HepG2 (cell line): ENCODE results near the gene WNT4. TPM values are rescaled to one million over a fixed set of nuclear protein-coding genes. Genes with fewer than 3 reads are reported as not detected.

ENCODE experiments used
- ATAC-seq: fragments of 200-7000 bp; cut with Tn5 transposase; 3 replicates; pipeline ENCODE4 v1.9.1; 2020; ENCODE audit warnings: mild to moderate bottlenecking, moderate library complexity
- BruUV-seq: library from RNA; stranded (reverse); fragments of 400-500 nt; replicated peaks from 2 replicates; lab custom pipeline; 2021; lab: Mats Ljungman, UMichigan
- CTCF ChIA-PET: fragments of 300-600 bp; formaldehyde crosslinking; extraction: SDS; loops from one replicate; lab custom pipeline; 2021; ENCODE audit warnings: low total read pairs, inconsistent platforms, low intra/inter-chr PET ratio; lab: Yijun Ruan, JAX
- POLR2A ChIA-PET: fragments of 350-600 bp; sonication (Branson Sonifier 250); formaldehyde crosslinking; loops from one replicate; lab custom pipeline; 2020; ENCODE audit warnings: antibody characterized with exemption, inconsistent platforms; lab: Yijun Ruan, JAX
- DNase-seq: peaks from one replicate; pipeline ENCODE4 v3.0.0-alpha.2; 2015; ENCODE audit warnings: low spot score
- FAIRE-seq: peaks from 3 replicates; lab custom pipeline; 2011; peaks lifted over from hg19 to GRCh38; lab: Jason Lieb, UNC
- H2AFZ ChIP-seq: one replicate; pipeline ENCODE4 v1.6.1; 2011; ENCODE audit warnings: low read length, inconsistent platforms
- H3K27ac ChIP-seq: fragments of 300-600 bp; 3 replicates; pipeline ENCODE4 v1.8.0; 2011; ENCODE audit warnings: mixed run types, mild to moderate bottlenecking, mixed read lengths, low read length, inconsistent platforms; ENCODE audit not compliant: insufficient read depth; ENCODE audit errors: extremely low read length
- H3K27me3 ChIP-seq, 2 experiments: fragments of 200-600 bp in 1 of 2; 2 replicates in 1 of 2; 3 replicates in 1 of 2; pipeline versions ENCODE4 v1.6.0 to v1.8.0; 2011; ENCODE audit warnings: low read length in 2 of 2, mild to moderate bottlenecking in 2 of 2, moderate library complexity in 2 of 2, inconsistent platforms in 1 of 2; ENCODE audit not compliant: insufficient read depth in 2 of 2, control insufficient read depth in 1 of 2
- H3K36me3 ChIP-seq, 2 experiments: fragments of 200-600 bp in 1 of 2; replicated peaks in 1 of 2; 2 replicates in 1 of 2; 3 replicates in 1 of 2; pipeline versions ENCODE4 v1.5.1 to v1.8.0; 2011; ENCODE audit warnings: low read length in 2 of 2, inconsistent platforms in 1 of 2; ENCODE audit not compliant: insufficient read depth in 2 of 2, control insufficient read depth in 1 of 2
- H3K4me1 ChIP-seq: 2 replicates; pipeline ENCODE4 v1.5.1; 2012; ENCODE audit warnings: low read length, inconsistent platforms; ENCODE audit not compliant: insufficient read depth
- H3K4me2 ChIP-seq: 2 replicates; pipeline ENCODE4 v1.6.0; 2011; ENCODE audit warnings: low read depth, low read length, inconsistent platforms
- H3K4me3 ChIP-seq, 3 experiments: fragments of 200-600 bp in 1 of 3; sonication (generic), shearing (Covaris generic) in 1 of 3; replicated peaks in 1 of 3; 2 replicates each; pipeline ENCODE4 v1.5.1; 2011 to 2016; ENCODE audit warnings: low read length in 3 of 3, inconsistent platforms in 2 of 3, low read depth in 2 of 3, mild to moderate bottlenecking in 2 of 3, control low read depth in 1 of 3, mixed read lengths in 1 of 3; ENCODE audit not compliant: insufficient read depth in 1 of 3
- H3K79me2 ChIP-seq: one replicate; pipeline ENCODE4 v1.6.1; 2011; ENCODE audit warnings: low read length, inconsistent platforms; ENCODE audit not compliant: insufficient read depth
- H3K9ac ChIP-seq: 2 replicates; pipeline ENCODE4 v1.6.0; 2011; ENCODE audit warnings: mild to moderate bottlenecking, low read depth, low read length, inconsistent platforms; ENCODE audit not compliant: insufficient read depth
- H3K9me3 ChIP-seq: 2 replicates; pipeline ENCODE4 v1.5.1; 2012; ENCODE audit warnings: mild to moderate bottlenecking, low read length
- H4K20me1 ChIP-seq: 2 replicates; pipeline ENCODE4 v1.6.0; 2011; ENCODE audit warnings: inconsistent platforms, mild to moderate bottlenecking, low read length, moderate library complexity; ENCODE audit not compliant: insufficient read depth
- AGO2 ChIP-seq: fragments of 200-400 bp; formaldehyde crosslinking; optimal IDR thresholded peaks from 2 replicates; pipeline ENCODE3; 2017; ENCODE audit warnings: mild to moderate bottlenecking, low read depth, low read length, moderate library complexity
- KDM3A ChIP-seq: IDR thresholded peaks from 2 replicates; pipeline ENCODE4 v1.6.1; 2018; ENCODE audit warnings: low read depth, missing compliant biosample characterization
- ZBTB7A ChIP-seq: sonication (generic); formaldehyde crosslinking; IDR thresholded peaks from 2 replicates; pipeline ENCODE4 v1.8.0; 2022; ENCODE audit warnings: mild to moderate bottlenecking, missing genetic modification reagents
- ZNF292 ChIP-seq: sonication (generic); formaldehyde crosslinking; IDR thresholded peaks from 2 replicates; pipeline ENCODE4 v1.8.1; 2022; ENCODE audit warnings: mild to moderate bottlenecking, low read depth, missing genetic modification reagents, borderline replicate concordance
- ZNF772 ChIP-seq: sonication (generic); formaldehyde crosslinking; IDR thresholded peaks from 2 replicates; pipeline ENCODE4 v1.5.0; 2020; ENCODE audit warnings: mild to moderate bottlenecking, missing genetic modification reagents
- WGBS: methylation state at CpG from one replicate; pipeline ENCODE4 v1.1.6; 2017; ENCODE audit warnings: low lambda C conversion rate; 5-methylcytosine and 5-hydroxymethylcytosine counted together
- in situ Hi-C: cut with HindIII; loops from 2 replicates; pipeline ENCODE4 v1.10.0; 2017; ENCODE audit warnings: low pct_unique_long_range_greater_than_20kb; ENCODE audit not compliant: extremely low pct_ligation_motif_present
- intact Hi-C: fragments of 100-400 bp; cut with micrococcal nuclease; formaldehyde crosslinking; loops from one replicate; pipeline ENCODE4 v1.10.0; 2022; ENCODE audit not compliant: unreplicated experiment
- polyA plus RNA-seq, 8 experiments: library from polyadenylated mRNA; depleted of rRNA in 3 of 8; stranded (reverse) in 7 of 8; unstranded in 1 of 8; fragments of >200 nt; fragmentation: Illumina TruSeq in 4 of 8; extraction: Trizol in 4 of 8; gene quantifications; 2 replicates each; pipeline versions ENCODE4 v1.2.1 to v1.2.3, GENCODE V29; 2011 to 2016; ENCODE audit warnings: low read depth in 4 of 8, missing spikeins in 1 of 8, mixed read lengths in 1 of 8; ENCODE audit not compliant: insufficient read depth in 1 of 8
- total RNA-seq, 5 experiments: library from RNA; depleted of rRNA; stranded (reverse); fragments of >200 nt; fragmentation: Illumina TruSeq; extraction: Trizol; gene quantifications; 2 replicates each; pipeline ENCODE4 v1.2.3, GENCODE V29; 2016; ENCODE audit warnings: low read depth in 1 of 5
- TF ChIP-seq, protein P1 (sequence below): sonication (generic); formaldehyde crosslinking; IDR thresholded peaks from 2 replicates; pipeline ENCODE4 v1.4.0; 2020; ENCODE audit warnings: mild to moderate bottlenecking, missing genetic modification reagents
- TF ChIP-seq, protein P2 (sequence below): sonication (generic); formaldehyde crosslinking; IDR thresholded peaks from 2 replicates; pipeline ENCODE4 v1.5.0; 2020; ENCODE audit warnings: missing genetic modification reagents

The WNT4 gene
- total and polyA plus RNA-seq, 2 of the 13 experiments (the other 11 are each of a cell fraction or from before 2014, with no cell fraction given), result not detected

DNA sequence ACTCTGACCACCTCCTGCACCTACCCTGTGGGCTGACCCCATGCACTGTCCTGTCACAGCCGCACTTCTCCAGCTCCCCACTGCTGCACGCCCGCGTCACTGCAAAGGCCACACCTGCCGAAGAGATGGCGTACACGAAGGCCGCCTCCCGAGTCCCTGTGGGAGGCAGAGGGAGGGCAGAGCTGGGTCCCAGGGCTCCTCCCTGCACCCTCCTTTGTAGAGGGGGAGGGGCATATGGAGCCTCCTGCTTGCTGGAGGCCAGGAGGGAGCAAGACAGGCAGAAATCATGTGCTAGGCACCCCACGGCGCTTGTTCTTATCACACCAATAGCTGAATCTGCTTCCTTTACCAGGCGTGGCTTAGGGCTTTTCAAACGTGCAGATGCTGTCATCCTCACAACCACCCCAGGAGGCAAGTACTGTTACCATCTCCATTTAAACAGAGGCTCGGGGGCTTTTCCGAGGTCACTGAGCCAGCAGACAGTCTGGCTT lies 21.4 kb downstream of the WNT4 start:
- intact Hi-C loops (no loop called here), in situ Hi-C loops (no loop called here)
- TF ChIP-seq KDM3A (CRISPR knock-in tag) (no peak), ZNF292 (no peak), ZBTB7A (no peak), ZNF772 (CRISPR knock-in tag) (no peak), AGO2 (peak; percentile 49)
- TF ChIP-seq, protein P1, sequence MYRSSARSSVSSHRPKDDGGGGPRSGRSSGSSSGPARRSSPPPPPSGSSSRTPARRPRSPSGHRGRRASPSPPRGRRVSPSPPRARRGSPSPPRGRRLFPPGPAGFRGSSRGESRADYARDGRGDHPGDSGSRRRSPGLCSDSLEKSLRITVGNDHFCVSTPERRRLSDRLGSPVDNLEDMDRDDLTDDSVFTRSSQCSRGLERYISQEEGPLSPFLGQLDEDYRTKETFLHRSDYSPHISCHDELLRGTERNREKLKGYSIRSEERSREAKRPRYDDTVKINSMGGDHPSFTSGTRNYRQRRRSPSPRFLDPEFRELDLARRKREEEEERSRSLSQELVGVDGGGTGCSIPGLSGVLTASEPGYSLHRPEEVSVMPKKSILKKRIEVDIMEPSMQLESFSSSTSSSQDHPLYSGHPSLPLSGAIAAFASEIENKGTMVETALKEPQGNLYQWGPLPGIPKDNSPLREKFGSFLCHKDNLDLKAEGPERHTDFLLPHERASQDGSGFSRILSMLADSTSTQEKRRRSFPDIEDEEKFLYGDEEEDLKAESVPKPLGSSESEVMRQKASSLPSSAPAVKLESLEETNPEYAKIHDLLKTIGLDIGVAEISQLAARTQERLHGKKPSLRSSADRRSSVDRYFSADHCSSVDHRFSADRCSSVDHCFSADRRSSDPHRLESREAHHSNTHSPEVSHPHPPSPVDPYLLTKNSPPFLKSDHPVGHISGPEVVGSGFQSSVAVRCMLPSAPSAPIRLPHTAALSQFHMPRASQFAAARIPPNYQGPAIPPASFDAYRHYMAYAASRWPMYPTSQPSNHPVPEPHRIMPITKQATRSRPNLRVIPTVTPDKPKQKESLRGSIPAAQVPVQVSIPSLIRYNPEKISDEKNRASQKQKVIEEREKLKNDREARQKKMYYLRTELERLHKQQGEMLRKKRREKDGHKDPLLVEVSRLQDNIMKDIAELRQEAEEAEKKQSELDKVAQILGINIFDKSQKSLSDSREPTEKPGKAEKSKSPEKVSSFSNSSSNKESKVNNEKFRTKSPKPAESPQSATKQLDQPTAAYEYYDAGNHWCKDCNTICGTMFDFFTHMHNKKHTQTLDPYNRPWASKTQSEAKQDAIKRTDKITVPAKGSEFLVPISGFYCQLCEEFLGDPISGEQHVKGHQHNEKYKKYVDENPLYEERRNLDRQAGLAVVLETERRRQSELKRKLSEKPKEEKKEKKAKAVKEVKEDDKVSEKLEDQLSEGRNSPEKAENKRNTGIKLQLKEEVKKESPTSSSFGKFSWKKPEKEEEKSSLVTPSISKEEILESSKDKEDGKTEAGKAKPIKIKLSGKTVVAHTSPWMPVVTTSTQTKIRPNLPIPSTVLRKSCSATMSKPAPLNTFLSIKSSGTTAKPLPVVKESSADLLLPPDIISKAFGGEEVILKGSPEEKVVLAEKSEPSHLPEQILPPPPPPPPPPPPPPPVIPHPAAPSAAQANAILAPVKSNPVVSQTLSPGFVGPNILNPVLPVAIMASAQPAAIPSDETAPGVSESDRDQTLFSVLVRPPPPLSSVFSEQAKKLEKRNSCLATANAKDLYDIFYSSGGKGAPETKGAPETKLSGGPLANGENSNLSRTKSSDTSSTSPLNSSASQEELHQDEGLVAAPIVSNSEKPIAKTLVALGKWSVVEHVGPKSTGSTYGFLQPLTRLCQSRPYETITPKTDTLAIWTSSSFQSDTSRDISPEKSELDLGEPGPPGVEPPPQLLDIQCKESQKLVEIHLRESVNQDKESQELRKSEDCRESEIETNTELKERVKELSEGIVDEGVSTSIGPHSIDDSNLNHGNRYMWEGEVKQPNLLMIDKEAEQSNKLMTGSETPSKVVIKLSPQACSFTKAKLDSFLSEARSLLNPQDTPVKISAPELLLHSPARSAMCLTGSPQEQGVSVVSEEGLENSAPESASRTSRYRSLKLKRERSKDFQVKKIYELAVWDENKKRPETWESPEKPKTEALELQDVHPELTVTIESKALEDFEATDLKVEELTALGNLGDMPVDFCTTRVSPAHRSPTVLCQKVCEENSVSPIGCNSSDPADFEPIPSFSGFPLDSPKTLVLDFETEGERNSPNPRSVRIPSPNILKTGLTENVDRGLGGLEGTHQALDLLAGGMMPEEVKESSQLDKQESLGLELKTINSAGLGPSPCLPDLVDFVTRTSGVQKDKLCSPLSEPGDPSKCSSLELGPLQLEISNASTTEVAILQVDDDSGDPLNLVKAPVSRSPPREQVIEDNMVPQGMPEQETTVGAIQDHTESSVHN (CRISPR knock-in tag), result no peak
- TF ChIP-seq, protein P2, sequence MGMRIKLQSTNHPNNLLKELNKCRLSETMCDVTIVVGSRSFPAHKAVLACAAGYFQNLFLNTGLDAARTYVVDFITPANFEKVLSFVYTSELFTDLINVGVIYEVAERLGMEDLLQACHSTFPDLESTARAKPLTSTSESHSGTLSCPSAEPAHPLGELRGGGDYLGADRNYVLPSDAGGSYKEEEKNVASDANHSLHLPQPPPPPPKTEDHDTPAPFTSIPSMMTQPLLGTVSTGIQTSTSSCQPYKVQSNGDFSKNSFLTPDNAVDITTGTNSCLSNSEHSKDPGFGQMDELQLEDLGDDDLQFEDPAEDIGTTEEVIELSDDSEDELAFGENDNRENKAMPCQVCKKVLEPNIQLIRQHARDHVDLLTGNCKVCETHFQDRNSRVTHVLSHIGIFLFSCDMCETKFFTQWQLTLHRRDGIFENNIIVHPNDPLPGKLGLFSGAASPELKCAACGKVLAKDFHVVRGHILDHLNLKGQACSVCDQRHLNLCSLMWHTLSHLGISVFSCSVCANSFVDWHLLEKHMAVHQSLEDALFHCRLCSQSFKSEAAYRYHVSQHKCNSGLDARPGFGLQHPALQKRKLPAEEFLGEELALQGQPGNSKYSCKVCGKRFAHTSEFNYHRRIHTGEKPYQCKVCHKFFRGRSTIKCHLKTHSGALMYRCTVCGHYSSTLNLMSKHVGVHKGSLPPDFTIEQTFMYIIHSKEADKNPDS (CRISPR knock-in tag), result no peak
- H3K79me2 ChIP-seq, result no peaks in the 10 kb centered on the region
- ChIA-PET CTCF (no interaction called here), POLR2A (no interaction called here)
- no peaks in the 10 kb centered on the region; a peak in 1 of 5 replicates for H3K36me3 ChIP-seq
- no peak overlapping the region for H3K4me2 ChIP-seq
- no peaks in the 10 kb centered on the region; a peak in 1 of 5 replicates for H3K27me3 ChIP-seq
- no peak overlapping the region for H2AFZ ChIP-seq
- no peaks in the 10 kb centered on the region for H3K9me3 ChIP-seq
- H4K20me1 ChIP-seq, result peaks cover 5% of the 10 kb centered on the region; the same call in 1 of the 2 replicates
- WGBS, result 91% methylated on average over 15 of the region's 15 CpGs
- no peak for ATAC-seq
- no peaks in the 10 kb centered on the region for H3K4me1 ChIP-seq
- no TSS peak for BruUV-seq
- H3K9ac ChIP-seq, result no peak overlapping the region
- H3K27ac ChIP-seq, result no peak overlapping the region
- no peak overlapping the region for H3K4me3 ChIP-seq
- DNase-seq, result no peak
- no peak for FAIRE-seq
